Gastrocnemius medialis (tissue), 4 donors: ENCODE results near the gene FBXO24. TPM values are rescaled to one million over a fixed set of nuclear protein-coding genes. Genes with fewer than 3 reads are reported as not detected.

Experiments
- ATAC-seq, 2 donors: fragments of 150-250 bp; one replicate each; pipeline ENCODE4 v1.9.1; 2016
- DNase-seq, 2 donors: peaks; one replicate each; pipeline ENCODE4 v3.0.0-alpha.2; 2019
- H3K27ac ChIP-seq, 4 donors: fragments of 200-600 bp; sonication (generic); 1 replicate in 1 of 4; 2 replicates in 3 of 4; pipeline ENCODE4 v1.5.1; 2016 to 2018; ENCODE audit warnings: mild to moderate bottlenecking in 2 of 4, moderate library complexity in 1 of 4
- H3K27me3 ChIP-seq, 3 donors: fragments of 200-600 bp; sonication (generic) in 2 of 3; 1 replicate in 1 of 3; 2 replicates in 2 of 3; pipeline versions ENCODE4 v1.5.1 to v1.6.0; 2016 to 2019; ENCODE audit warnings: mild to moderate bottlenecking in 1 of 3, moderate library complexity in 1 of 3
- H3K36me3 ChIP-seq, 2 donors: fragments of 200-600 bp; sonication (generic) in 1 of 2; one replicate each; pipeline ENCODE4 v1.5.1; 2017 to 2018
- H3K4me1 ChIP-seq, 2 donors: fragments of 200-600 bp; sonication (generic) in 1 of 2; one replicate each; pipeline ENCODE4 v1.5.1; 2016 to 2017; ENCODE audit warnings: mild to moderate bottlenecking in 2 of 2
- H3K4me3 ChIP-seq, 4 donors: fragments of 200-600 bp; sonication (generic) in 3 of 4; 1 replicate in 1 of 4; 2 replicates in 3 of 4; pipeline ENCODE4 v1.5.1; 2016 to 2019; ENCODE audit warnings: mild to moderate bottlenecking in 2 of 4
- H3K9me3 ChIP-seq, 3 donors: fragments of 200-600 bp; sonication (generic) in 2 of 3; 1 replicate in 1 of 3; 2 replicates in 2 of 3; pipeline ENCODE4 v1.5.1; 2016 to 2019
- POLR2A ChIP-seq, 2 donors: fragments of 450-650 bp; IDR thresholded peaks; one replicate each; pipeline ENCODE4 v1.6.1; 2017; ENCODE audit warnings: antibody characterized with exemption in 2 of 2, mild to moderate bottlenecking in 2 of 2, moderate library complexity in 2 of 2
- in situ Hi-C, 4 donors: fragments of 200-750 bp; cut with MboI; loops; one replicate each; pipeline versions ENCODE4 v1.15.0 to v1.8.0; 2017; ENCODE audit warnings: low sequenced_read_pairs in 4 of 4
- intact Hi-C: fragments of 100-400 bp; cut with DNase I; formaldehyde crosslinking; loops from one replicate; pipeline ENCODE4 v1.15.1; 2023; ENCODE audit warnings: low total_unique reads
- total RNA-seq, 4 donors: library from RNA; depleted of rRNA; stranded (reverse); fragments of >200 nt; gene quantifications; one replicate each; pipeline versions ENCODE4 v1.1.0 to v1.2.3, GENCODE V29; 2016
- TF ChIP-seq, protein P1 (sequence below), 5 experiments: fragments of 450-650 bp in 3 of 5; fragments of 200-600 bp in 2 of 5; sonication (generic) in 2 of 5; IDR thresholded peaks in 4 of 5; conservative IDR thresholded peaks in 1 of 5; 1 replicate in 4 of 5; 2 replicates in 1 of 5; pipeline ENCODE4 v1.5.1; 2016 to 2019; ENCODE audit warnings: antibody characterized with exemption in 5 of 5, mild to moderate bottlenecking in 3 of 5, moderate library complexity in 3 of 5

Gene FBXO24
- total RNA-seq, 4 donors from 2014 or later, result not detected

DNA sequence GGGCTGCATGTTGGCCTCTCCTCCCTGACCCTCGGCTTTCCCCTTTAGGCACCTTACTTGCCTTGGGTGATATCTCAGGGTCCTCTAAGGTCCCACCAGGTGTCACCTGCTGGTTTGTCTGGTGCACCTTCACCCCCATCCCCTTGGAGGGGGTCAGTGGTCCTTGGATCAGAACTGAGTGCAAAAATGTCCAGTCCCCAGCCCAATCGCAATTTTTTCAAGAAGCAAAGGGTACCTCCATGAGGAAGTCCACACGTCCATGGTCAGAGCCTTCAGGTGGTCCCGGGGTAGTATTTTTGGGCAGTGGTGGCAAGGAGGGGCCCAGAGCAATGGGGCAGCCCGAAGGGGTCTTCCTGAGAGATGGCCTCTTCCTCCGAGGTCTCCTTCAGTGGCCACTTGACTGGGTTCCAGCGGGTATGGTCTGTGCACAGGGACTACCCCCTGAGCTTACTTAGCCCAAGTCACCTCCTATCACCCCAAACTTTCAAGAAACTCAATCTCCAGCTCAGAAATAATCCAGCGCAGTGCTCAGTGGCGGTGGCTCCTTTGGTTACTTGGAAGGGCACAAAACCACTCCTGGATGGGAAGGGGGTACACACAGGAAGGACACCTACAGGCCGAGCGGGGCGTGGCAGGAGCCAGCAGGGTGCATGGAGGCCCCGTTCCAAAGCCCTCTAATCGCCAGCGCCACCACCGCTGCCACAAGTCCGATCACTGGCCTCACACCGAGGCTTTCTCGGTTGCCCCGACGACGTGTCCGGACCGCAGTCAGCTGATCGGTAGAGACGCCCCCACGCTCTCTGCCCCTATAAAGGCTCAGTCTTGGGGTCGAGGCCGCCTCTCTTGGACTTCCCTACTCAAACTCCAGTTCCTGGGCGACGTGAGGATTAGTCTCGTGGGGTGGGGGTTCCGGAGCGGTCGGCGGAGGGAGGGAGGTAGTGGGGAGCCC is 17.0 kb upstream of the FBXO24 start:
- Histone ChIP-seq H3K27ac (no peak overlapping the region), H3K36me3 (peaks cover 0 to 9% of the 10 kb centered on the region in 2 donors), H3K9me3 (no peaks in the 10 kb centered on the region), H3K27me3 (peaks cover 11 to 37% (median 12%) of the 10 kb centered on the region in 3 donors), H3K4me3 (peak overlapping the region in 3 of 4 donors; percentile 4 to 47 (median 37)), H3K4me1 (peaks cover 8 to 14% of the 10 kb centered on the region in 2 donors)
- intact Hi-C loops, result no loop called here
- ATAC-seq (peak in 1 of 2 donors; percentile 48), DNase-seq (no peak)
- TF ChIP-seq, protein P1, sequence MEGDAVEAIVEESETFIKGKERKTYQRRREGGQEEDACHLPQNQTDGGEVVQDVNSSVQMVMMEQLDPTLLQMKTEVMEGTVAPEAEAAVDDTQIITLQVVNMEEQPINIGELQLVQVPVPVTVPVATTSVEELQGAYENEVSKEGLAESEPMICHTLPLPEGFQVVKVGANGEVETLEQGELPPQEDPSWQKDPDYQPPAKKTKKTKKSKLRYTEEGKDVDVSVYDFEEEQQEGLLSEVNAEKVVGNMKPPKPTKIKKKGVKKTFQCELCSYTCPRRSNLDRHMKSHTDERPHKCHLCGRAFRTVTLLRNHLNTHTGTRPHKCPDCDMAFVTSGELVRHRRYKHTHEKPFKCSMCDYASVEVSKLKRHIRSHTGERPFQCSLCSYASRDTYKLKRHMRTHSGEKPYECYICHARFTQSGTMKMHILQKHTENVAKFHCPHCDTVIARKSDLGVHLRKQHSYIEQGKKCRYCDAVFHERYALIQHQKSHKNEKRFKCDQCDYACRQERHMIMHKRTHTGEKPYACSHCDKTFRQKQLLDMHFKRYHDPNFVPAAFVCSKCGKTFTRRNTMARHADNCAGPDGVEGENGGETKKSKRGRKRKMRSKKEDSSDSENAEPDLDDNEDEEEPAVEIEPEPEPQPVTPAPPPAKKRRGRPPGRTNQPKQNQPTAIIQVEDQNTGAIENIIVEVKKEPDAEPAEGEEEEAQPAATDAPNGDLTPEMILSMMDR (IDR thresholded peaks at IDR 0.05 in 4 of 5, conservative IDR thresholded peaks at IDR 0.05 in 1 of 5), result peak in 3 of 5 experiments; percentile 8 to 35 (median 28)
- TF ChIP-seq POLR2A (IDR thresholded peaks at IDR 0.05), result no peak
- in situ Hi-C loops, result loop anchor here in 1 of 4 donors (25.0 kb wide), 1 partner anchor 107 kb away; the partner anchor contains the start of gene SPACDR

DNA sequence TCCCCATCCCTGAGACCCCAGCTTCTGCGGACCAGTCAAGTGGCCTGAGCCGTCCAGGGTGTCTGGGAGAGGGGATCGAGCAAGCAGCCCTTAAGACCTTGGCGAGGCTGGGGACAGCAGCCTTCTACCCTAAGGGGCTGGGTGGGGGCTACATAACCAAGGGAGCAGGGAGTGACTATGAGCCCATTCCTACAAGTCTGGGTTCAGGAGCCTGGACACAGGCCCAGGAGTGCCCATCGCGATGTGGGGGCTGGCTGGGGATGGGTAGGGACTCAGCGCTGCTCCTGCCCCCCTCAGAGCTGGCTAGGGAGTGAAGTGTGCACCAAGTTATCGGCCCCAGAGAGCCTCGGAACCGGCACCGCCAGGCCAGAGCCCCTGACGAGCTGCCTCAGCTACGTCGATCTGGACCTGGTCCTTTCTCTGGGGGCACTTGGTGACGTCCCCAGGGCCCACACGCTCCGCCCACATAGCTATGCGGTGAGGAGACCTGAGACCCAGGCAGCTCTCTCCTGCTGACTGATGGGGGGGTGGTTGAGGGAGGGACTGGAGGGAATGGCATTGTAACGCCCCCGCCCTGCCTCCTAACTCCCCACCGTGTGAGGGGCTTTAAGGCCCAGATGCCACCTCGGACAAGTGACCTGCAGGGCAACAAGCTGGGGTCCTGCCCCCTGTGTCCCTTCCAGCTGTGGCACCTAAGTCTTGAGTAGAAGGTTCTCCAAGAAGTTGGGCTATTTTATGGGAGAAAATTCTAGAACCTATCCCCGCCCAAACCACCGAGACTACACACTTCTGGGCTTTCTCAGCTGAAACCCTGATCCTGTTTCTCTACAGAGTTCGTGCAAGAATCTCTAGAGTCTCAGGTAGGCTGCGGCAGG is 14.9 kb upstream of the FBXO24 start:
- TF ChIP-seq, protein P1 (IDR thresholded peaks at IDR 0.05 in 4 of 5, conservative IDR thresholded peaks at IDR 0.05 in 1 of 5), result no peak
- TF ChIP-seq POLR2A (IDR thresholded peaks at IDR 0.05), result no peak
- Histone ChIP-seq H3K4me3 (no peak overlapping the region), H3K27me3 (peaks cover 12 to 46% (median 22%) of the 10 kb centered on the region in 3 donors), H3K9me3 (no peaks in the 10 kb centered on the region), H3K36me3 (peaks cover 0 to 29% of the 10 kb centered on the region in 2 donors), H3K27ac (no peak overlapping the region), H3K4me1 (peaks cover 8 to 14% of the 10 kb centered on the region in 2 donors)
- ATAC-seq, result no peak
- in situ Hi-C loops (loop anchor here in 1 of 4 donors (25.0 kb wide), 1 partner anchor 109 kb away; the partner anchor contains the start of gene SPACDR), intact Hi-C loops (no loop called here)
- no peak for DNase-seq

DNA sequence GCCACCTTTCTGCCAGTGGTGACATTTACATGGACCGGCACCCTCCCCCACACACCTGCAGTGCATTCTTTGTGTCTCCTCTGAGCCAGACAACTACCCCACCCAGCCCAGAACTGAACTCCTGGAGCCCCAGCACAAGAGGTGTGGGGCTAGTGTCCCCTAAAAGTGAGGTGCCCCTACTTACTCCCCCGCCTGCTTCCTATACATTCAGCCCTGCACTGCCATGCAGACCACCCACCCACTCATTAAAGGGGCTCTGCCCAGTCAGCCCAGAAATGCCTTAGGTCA is 14.4 kb upstream of the FBXO24 start:
- Histone ChIP-seq H3K27me3 (peaks cover 12 to 46% (median 22%) of the 10 kb centered on the region in 3 donors), H3K4me1 (peaks cover 8 to 14% of the 10 kb centered on the region in 2 donors), H3K4me3 (no peak overlapping the region), H3K9me3 (no peaks in the 10 kb centered on the region), H3K27ac (no peak overlapping the region), H3K36me3 (peaks cover 0 to 35% of the 10 kb centered on the region in 2 donors)
- no peak for ATAC-seq
- TF ChIP-seq, protein P1 (IDR thresholded peaks at IDR 0.05 in 4 of 5, conservative IDR thresholded peaks at IDR 0.05 in 1 of 5), result no peak
- TF ChIP-seq POLR2A (IDR thresholded peaks at IDR 0.05), result no peak
- DNase-seq, result no peak
- intact Hi-C loops (no loop called here), in situ Hi-C loops (loop anchor here in 1 of 4 donors (25.0 kb wide), 1 partner anchor 109 kb away; the partner anchor contains the start of gene SPACDR)

DNA sequence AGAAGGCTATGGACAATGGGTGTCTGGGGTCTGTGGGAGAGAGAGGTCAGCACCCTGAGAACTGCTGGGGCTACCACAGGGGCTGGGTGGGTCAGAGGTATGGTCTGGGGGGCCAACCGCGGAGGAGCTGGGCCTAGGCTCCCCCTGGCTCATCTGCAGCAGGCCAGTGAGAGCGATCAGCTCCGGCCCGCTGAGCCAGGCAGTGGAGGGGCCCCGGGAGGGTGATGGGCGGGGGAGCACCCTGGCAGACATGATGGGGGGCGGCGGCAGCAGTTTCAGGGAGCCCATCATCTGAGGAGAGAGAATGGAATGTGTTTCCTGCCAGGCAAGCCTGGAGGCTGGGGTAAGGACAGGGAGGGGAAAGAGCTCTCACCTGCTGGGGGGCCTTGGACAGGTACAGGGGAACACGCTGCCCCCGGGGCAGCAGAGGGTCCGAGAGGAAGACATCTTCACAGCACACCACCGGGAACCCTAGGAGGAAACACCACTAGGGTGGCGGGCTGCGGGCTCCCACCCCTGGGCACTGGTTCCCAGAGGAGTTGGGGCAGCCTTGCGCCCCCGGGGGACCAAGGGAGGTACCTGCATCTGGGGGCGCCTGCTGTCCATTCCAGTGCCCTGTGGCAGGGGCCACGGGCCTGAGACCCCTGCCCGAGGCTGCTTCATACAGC is 13.7 kb upstream of the FBXO24 start:
- Histone ChIP-seq H3K4me1 (peaks cover 8 to 14% of the 10 kb centered on the region in 2 donors), H3K9me3 (no peaks in the 10 kb centered on the region), H3K4me3 (no peak overlapping the region), H3K27ac (no peak overlapping the region), H3K27me3 (peaks cover 12 to 46% (median 22%) of the 10 kb centered on the region in 3 donors), H3K36me3 (peaks cover 0 to 41% of the 10 kb centered on the region in 2 donors)
- no peak for TF ChIP-seq POLR2A (IDR thresholded peaks at IDR 0.05)
- TF ChIP-seq, protein P1 (IDR thresholded peaks at IDR 0.05 in 4 of 5, conservative IDR thresholded peaks at IDR 0.05 in 1 of 5), result no peak
- DNase-seq, result no peak
- ATAC-seq, result no peak
- in situ Hi-C loops, result loop anchor here in 1 of 4 donors (25.0 kb wide), 1 partner anchor 110 kb away; the partner anchor contains the start of gene SPACDR
- intact Hi-C loops, result no loop called here
